Measurements from ENCODE around the gene GZMM. TPM values are rescaled to one million over a fixed set of nuclear protein-coding genes. Genes with fewer than 3 reads are reported as not detected.

Gene GZMM
- polyA plus RNA-seq, 3 donors = 0.32 to 1.4 (median 0.48) TPM

DNA sequence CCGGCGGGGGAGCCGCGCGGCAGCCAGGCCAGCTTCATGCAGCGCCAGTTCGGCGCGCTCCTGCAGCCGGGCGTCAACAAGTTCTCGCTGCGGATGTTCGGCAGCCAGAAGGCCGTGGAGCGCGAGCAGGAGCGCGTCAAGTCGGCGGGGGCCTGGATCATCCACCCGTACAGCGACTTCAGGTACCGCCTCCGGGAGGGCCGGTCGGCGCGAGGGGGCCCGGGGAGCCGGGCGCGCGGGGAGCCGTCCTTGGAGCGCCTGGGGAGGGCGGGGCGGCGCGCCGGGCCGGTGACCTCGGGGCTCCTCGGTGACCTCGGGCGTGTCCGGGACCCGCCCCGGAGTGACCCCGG, 46.5 kb downstream of the GZMM start:
- H3K4me1 Mint-ChIP-seq = peaks cover 5% of the 10 kb centered on the region
- H3K9me3 Mint-ChIP-seq = peaks cover 0 to 18% (median 7%) of the 10 kb centered on the region in 7 donors
- H3K36me3 Mint-ChIP-seq = no peaks in the 10 kb centered on the region
- no peak overlapping the region for H3K27ac Mint-ChIP-seq
- no peak for DNase-seq
- Histone ChIP-seq H3K9me3 (replicated peaks in 1 of 2; ENCODE audit: control insufficient read depth in 1 of 2, insufficient read depth in 1 of 2, low read length in 2 of 2) (peaks cover 0 to 12% of the 10 kb centered on the region in 2 donors), H3K4me3 (replicated peaks in 1 of 3; ENCODE audit: low read depth in 2 of 3, low read length in 3 of 3) (no peak overlapping the region), H4K20me1 (ENCODE audit: insufficient read depth, low read length) (no peaks in the 10 kb centered on the region), H3K4me2 (replicated peaks; ENCODE audit: extremely low read depth, low read length, poor library complexity, severe bottlenecking) (no peak overlapping the region), H3K36me3 (replicated peaks in 1 of 2; ENCODE audit: control insufficient read depth in 1 of 2, insufficient read depth in 2 of 2, low read length in 2 of 2) (no peaks in the 10 kb centered on the region), H2AFZ (ENCODE audit: insufficient read depth, low read depth, low read length, poor library complexity, severe bottlenecking) (no peak overlapping the region), H3K27ac (ENCODE audit: low read depth in 1 of 2, low read length in 2 of 2) (no peak overlapping the region), H3K9ac (ENCODE audit: insufficient read depth, low read length, poor library complexity, severe bottlenecking) (no peak overlapping the region), H3K27me3 (ENCODE audit: control insufficient read depth in 2 of 2, insufficient read depth in 2 of 2, low read length in 2 of 2) (peaks cover 13 to 57% of the 10 kb centered on the region in 2 donors), H3K4me1 (ENCODE audit: control insufficient read depth in 1 of 2, insufficient read depth in 2 of 2, low read length in 2 of 2) (no peaks in the 10 kb centered on the region), H3K79me2 (ENCODE audit: insufficient read depth, low read length) (no peaks in the 10 kb centered on the region)
- H3K4me3 Mint-ChIP-seq = peak overlapping the region in 1 of 2 donors; percentile 21
- WGBS (ENCODE audit: insufficient coverage) = 2% methylated on average over 49 of the region's 50 CpGs
- intact Hi-C loops (cut with micrococcal nuclease) = no loop called here
- peaks cover 54 to 83% (median 71%) of the 10 kb centered on the region in 3 donors for H3K27me3 Mint-ChIP-seq (ENCODE audit: low read depth in 3 of 3)
- TF ChIP-seq, protein P1, sequence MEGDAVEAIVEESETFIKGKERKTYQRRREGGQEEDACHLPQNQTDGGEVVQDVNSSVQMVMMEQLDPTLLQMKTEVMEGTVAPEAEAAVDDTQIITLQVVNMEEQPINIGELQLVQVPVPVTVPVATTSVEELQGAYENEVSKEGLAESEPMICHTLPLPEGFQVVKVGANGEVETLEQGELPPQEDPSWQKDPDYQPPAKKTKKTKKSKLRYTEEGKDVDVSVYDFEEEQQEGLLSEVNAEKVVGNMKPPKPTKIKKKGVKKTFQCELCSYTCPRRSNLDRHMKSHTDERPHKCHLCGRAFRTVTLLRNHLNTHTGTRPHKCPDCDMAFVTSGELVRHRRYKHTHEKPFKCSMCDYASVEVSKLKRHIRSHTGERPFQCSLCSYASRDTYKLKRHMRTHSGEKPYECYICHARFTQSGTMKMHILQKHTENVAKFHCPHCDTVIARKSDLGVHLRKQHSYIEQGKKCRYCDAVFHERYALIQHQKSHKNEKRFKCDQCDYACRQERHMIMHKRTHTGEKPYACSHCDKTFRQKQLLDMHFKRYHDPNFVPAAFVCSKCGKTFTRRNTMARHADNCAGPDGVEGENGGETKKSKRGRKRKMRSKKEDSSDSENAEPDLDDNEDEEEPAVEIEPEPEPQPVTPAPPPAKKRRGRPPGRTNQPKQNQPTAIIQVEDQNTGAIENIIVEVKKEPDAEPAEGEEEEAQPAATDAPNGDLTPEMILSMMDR (IDR thresholded peaks at IDR 0.05) = no peak

DNA sequence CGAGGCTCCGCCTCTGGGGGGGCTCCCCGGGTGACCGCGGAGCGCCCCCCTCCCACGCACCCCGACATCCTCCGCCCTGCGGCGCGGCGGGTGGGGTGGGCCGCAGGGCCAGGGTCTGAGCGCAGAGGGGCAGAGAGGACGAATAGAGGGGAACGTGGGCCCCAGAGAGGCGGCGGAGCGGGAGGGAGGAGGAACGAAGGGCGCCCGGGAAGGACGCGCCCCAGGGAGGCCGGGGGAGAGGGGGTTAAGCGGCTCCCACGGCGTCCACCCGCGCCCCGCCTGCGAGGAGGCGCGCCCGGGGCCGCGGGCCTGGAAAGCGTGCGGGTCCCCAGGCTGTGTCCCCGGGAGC, 46.9 kb downstream of the GZMM start:
- H3K9me3 ChIP-seq (replicated peaks in 1 of 2; ENCODE audit: control insufficient read depth in 1 of 2, insufficient read depth in 1 of 2, low read length in 2 of 2) = peaks cover 0 to 12% of the 10 kb centered on the region in 2 donors
- peaks cover 5% of the 10 kb centered on the region for H3K4me1 Mint-ChIP-seq
- no peaks in the 10 kb centered on the region for H3K36me3 ChIP-seq (replicated peaks in 1 of 2; ENCODE audit: control insufficient read depth in 1 of 2, insufficient read depth in 2 of 2, low read length in 2 of 2)
- no peak overlapping the region for H2AFZ ChIP-seq (ENCODE audit: insufficient read depth, low read depth, low read length, poor library complexity, severe bottlenecking)
- H3K27me3 ChIP-seq (ENCODE audit: control insufficient read depth in 2 of 2, insufficient read depth in 2 of 2, low read length in 2 of 2) = peaks cover 13 to 55% of the 10 kb centered on the region in 2 donors
- no peaks in the 10 kb centered on the region for H3K4me1 ChIP-seq (ENCODE audit: control insufficient read depth in 1 of 2, insufficient read depth in 2 of 2, low read length in 2 of 2)
- intact Hi-C loops (cut with micrococcal nuclease) = no loop called here
- DNase-seq = no peak
- no peak overlapping the region for H3K4me3 Mint-ChIP-seq
- H3K79me2 ChIP-seq (ENCODE audit: insufficient read depth, low read length) = no peaks in the 10 kb centered on the region
- no peak overlapping the region for H3K9ac ChIP-seq (ENCODE audit: insufficient read depth, low read length, poor library complexity, severe bottlenecking)
- no peak overlapping the region for H3K4me3 ChIP-seq (replicated peaks in 1 of 3; ENCODE audit: low read depth in 2 of 3, low read length in 3 of 3)
- no peaks in the 10 kb centered on the region for H4K20me1 ChIP-seq (ENCODE audit: insufficient read depth, low read length)
- H3K27me3 Mint-ChIP-seq (ENCODE audit: low read depth in 3 of 3) = peaks cover 53 to 83% (median 71%) of the 10 kb centered on the region in 3 donors
- WGBS (ENCODE audit: insufficient coverage) = 12% methylated on average over 31 of the region's 41 CpGs
- no peak overlapping the region for H3K27ac Mint-ChIP-seq
- H3K4me2 ChIP-seq (replicated peaks; ENCODE audit: extremely low read depth, low read length, poor library complexity, severe bottlenecking) = no peak overlapping the region
- peaks cover 0 to 18% (median 7%) of the 10 kb centered on the region in 7 donors for H3K9me3 Mint-ChIP-seq
- TF ChIP-seq, protein P1 (IDR thresholded peaks at IDR 0.05) = no peak
- H3K36me3 Mint-ChIP-seq = no peaks in the 10 kb centered on the region
- H3K27ac ChIP-seq (ENCODE audit: low read depth in 1 of 2, low read length in 2 of 2) = no peak overlapping the region
